Measurements from ENCODE around the gene PDZK1IP1.

The PDZK1IP1 gene

DNA sequence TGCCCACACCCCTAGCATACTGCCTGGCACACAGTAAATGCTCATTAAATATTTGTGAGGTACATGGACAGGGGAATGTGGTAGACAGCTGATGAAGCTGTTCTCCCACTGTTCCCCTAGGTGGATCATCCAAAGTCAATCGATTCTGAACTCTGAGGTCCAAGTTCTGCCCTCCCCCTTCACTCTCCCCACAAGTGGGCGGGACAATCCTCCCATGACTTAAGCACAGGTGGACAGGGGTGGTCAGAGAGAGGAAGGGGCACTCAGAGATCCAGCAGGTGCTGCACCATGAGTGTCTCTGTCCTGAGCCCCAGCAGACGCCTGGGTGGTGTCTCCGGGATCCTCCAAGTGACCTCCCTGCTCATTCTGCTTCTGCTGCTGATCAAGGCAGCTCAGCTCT is 52.6 kb downstream of the PDZK1IP1 start, which contains the start of gene CYP4A22:
CYP4A22 (plus strand) TSS at position 244 of the 400 bp plus-strand sequence; CDS start at position 289, 45 bp downstream.
- DNase-seq (ENCODE audit: low read depth): no peak
